K562 (cell line): ENCODE measurements around the gene SPDYE6.

ENCODE experiments used
- MTA3 ChIP-seq: fragments of 450-650 bp; formaldehyde crosslinking; IDR thresholded peaks from 2 replicates; pipeline ENCODE4 v1.6.1; 2017; ENCODE audit warnings: mild to moderate bottlenecking, borderline replicate concordance
- MTF1 ChIP-seq: fragments of 250-450 bp; sonication (Bioruptor Pico); IDR thresholded peaks from 2 replicates; pipeline ENCODE4 v1.9.0; 2021; ENCODE audit warnings: moderate library complexity, mild to moderate bottlenecking, inconsistent platforms, borderline replicate concordance
- MXI1 ChIP-seq: IDR thresholded peaks from 2 replicates; pipeline ENCODE4 v1.6.1; 2011; ENCODE audit warnings: low read depth, mild to moderate bottlenecking, improper control_type of control experiment, low read length
- TCF7 ChIP-seq: sonication (generic); IDR thresholded peaks from 2 replicates; pipeline ENCODE4 v1.6.1; 2016; ENCODE audit warnings: antibody characterized with exemption, borderline replicate concordance
- ZNF561 ChIP-seq: fragments of 450-650 bp; formaldehyde crosslinking; conservative IDR thresholded peaks from 2 replicates; pipeline ENCODE4 v1.4.0; 2020; ENCODE audit warnings: mild to moderate bottlenecking, moderate library complexity
- TF ChIP-seq, protein P1 (sequence below), 3 experiments: IDR thresholded peaks in 2 of 3; conservative IDR thresholded peaks in 1 of 3; 2 replicates each; pipeline ENCODE4 v1.5.1; 2011 to 2012; ENCODE audit warnings: low read length in 3 of 3, mild to moderate bottlenecking in 3 of 3, control low read depth in 2 of 3, improper control_type of control experiment in 1 of 3, inconsistent platforms in 1 of 3, low read depth in 1 of 3, mixed read lengths in 1 of 3, moderate library complexity in 1 of 3; ENCODE audit not compliant: insufficient read depth in 2 of 3
- TF ChIP-seq, protein P2 (sequence below): fragments of 250-450 bp; sonication (Bioruptor Pico); IDR thresholded peaks from 2 replicates; pipeline ENCODE4 v1.5.0; 2020; ENCODE audit warnings: mild to moderate bottlenecking

DNA sequence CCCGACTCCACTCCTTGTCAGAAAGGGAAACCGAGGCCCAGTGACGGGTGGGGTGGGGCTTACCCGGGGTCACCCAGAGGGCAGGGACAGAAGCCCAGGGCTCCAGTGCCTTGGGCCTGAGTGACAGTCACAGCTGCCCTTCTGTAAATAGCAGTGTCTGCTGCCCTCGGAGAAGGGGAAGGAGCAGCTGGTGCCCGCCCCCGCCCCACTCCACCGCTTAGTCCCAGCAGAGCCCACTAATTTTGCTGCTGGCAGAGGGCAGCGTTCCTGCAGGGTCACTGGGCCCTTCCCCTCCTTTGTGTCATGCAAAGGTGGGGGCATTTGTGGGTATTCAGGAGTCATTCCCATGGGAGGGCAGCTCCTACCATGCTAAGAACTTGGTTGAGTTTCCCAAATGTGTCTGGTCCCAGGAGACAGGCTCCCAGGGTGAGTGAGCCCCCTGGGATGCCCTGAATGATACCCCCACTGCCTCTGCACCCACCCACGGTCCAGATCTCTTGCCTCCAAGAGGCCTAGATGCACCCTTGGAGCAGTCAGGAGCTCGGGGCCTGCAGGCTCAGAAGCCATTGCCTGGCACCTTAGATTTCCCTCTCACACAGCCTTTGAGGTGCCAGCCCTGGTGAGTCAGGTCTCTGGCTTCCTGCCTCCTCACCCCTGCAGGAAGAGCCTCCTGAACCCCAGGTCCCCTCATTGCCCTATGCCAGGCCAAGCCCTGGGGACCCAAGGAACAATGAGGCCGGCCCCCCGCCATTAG lies 52.4 kb downstream of the SPDYE6 start:
- TF ChIP-seq MXI1 (no peak), ZNF561 (no peak), MTF1 (no peak), MTA3 (no peak), TCF7 (no peak)
- TF ChIP-seq, protein P1, sequence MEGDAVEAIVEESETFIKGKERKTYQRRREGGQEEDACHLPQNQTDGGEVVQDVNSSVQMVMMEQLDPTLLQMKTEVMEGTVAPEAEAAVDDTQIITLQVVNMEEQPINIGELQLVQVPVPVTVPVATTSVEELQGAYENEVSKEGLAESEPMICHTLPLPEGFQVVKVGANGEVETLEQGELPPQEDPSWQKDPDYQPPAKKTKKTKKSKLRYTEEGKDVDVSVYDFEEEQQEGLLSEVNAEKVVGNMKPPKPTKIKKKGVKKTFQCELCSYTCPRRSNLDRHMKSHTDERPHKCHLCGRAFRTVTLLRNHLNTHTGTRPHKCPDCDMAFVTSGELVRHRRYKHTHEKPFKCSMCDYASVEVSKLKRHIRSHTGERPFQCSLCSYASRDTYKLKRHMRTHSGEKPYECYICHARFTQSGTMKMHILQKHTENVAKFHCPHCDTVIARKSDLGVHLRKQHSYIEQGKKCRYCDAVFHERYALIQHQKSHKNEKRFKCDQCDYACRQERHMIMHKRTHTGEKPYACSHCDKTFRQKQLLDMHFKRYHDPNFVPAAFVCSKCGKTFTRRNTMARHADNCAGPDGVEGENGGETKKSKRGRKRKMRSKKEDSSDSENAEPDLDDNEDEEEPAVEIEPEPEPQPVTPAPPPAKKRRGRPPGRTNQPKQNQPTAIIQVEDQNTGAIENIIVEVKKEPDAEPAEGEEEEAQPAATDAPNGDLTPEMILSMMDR (IDR thresholded peaks at IDR 0.05 in 2 of 3, conservative IDR thresholded peaks at IDR 0.05 in 1 of 3; ENCODE audit: insufficient read depth in 2 of 3, low read depth in 1 of 3, low read length in 3 of 3) = no peak
- TF ChIP-seq, protein P2, sequence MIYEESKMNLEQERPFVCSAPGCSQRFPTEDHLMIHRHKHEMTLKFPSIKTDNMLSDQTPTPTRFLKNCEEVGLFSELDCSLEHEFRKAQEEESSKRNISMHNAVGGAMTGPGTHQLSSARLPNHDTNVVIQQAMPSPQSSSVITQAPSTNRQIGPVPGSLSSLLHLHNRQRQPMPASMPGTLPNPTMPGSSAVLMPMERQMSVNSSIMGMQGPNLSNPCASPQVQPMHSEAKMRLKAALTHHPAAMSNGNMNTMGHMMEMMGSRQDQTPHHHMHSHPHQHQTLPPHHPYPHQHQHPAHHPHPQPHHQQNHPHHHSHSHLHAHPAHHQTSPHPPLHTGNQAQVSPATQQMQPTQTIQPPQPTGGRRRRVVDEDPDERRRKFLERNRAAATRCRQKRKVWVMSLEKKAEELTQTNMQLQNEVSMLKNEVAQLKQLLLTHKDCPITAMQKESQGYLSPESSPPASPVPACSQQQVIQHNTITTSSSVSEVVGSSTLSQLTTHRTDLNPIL (CRISPR knock-in tag) = no peak
